H9 (cell line): ENCODE data around the gene HMCES. TPM values are rescaled to one million over a fixed set of nuclear protein-coding genes. Genes with fewer than 3 reads are reported as not detected.

Source experiments
- DNase-seq: peaks from one replicate; pipeline ENCODE4 v3.0.0-alpha.2; 2017
- H2AFZ ChIP-seq: one replicate; pipeline ENCODE4 v1.6.1; 2013; ENCODE audit warnings: mild to moderate bottlenecking, low read length, control low read depth, moderate library complexity
- H2AK5ac ChIP-seq: 2 replicates; pipeline ENCODE4 v1.6.1; 2013; ENCODE audit warnings: low read length, control low read depth, mixed read lengths; ENCODE audit not compliant: insufficient read length
- H2BK120ac ChIP-seq: one replicate; pipeline ENCODE4 v1.6.1; 2013; ENCODE audit warnings: low read depth, mild to moderate bottlenecking, low read length, control low read depth, inconsistent platforms; ENCODE audit not compliant: poor library complexity, severe bottlenecking
- H2BK12ac ChIP-seq: 2 replicates; pipeline ENCODE4 v1.6.1; 2013; ENCODE audit warnings: low read length, control low read depth, mixed read lengths, low read depth; ENCODE audit not compliant: insufficient read length
- H2BK15ac ChIP-seq: 2 replicates; pipeline ENCODE4 v1.6.1; 2013; ENCODE audit warnings: low read depth, low read length, control low read depth
- H2BK20ac ChIP-seq: one replicate; pipeline ENCODE4 v1.6.1; 2013; ENCODE audit warnings: low read depth, mild to moderate bottlenecking, low read length, control low read depth, inconsistent platforms; ENCODE audit not compliant: poor library complexity, severe bottlenecking
- H2BK5ac ChIP-seq: 2 replicates; pipeline ENCODE4 v1.6.1; 2013; ENCODE audit warnings: low read length, control low read depth, mixed read lengths; ENCODE audit not compliant: insufficient read length
- H3K14ac ChIP-seq: 2 replicates; pipeline ENCODE4 v1.6.1; 2013; ENCODE audit warnings: low read length, control low read depth; ENCODE audit not compliant: insufficient read depth
- H3K18ac ChIP-seq: 2 replicates; pipeline ENCODE4 v1.6.1; 2013; ENCODE audit warnings: low read depth, mild to moderate bottlenecking, mixed read lengths, low read length, control low read depth; ENCODE audit not compliant: insufficient read length
- H3K23ac ChIP-seq: 2 replicates; pipeline ENCODE4 v1.6.1; 2013; ENCODE audit warnings: low read length, control low read depth, mixed read lengths, low read depth; ENCODE audit not compliant: insufficient read length
- H3K23me2 ChIP-seq: 2 replicates; pipeline ENCODE4 v1.6.1; 2013; ENCODE audit warnings: low read depth, mild to moderate bottlenecking, mixed read lengths, low read length, control low read depth; ENCODE audit not compliant: insufficient read length, poor library complexity, severe bottlenecking
- H3K27ac ChIP-seq: 2 replicates; pipeline ENCODE4 v1.5.1; 2013; ENCODE audit warnings: low read length, control low read depth, mixed read lengths, low read depth; ENCODE audit not compliant: insufficient read length
- H3K27me3 ChIP-seq: 2 replicates; pipeline ENCODE4 v1.6.1; 2013; ENCODE audit warnings: low read length, control low read depth, inconsistent platforms; ENCODE audit not compliant: insufficient read depth
- H3K4ac ChIP-seq: 2 replicates; pipeline ENCODE4 v1.6.1; 2013; ENCODE audit warnings: low read depth, mild to moderate bottlenecking, control low read depth, inconsistent platforms, low read length, moderate library complexity
- H3K4me1 ChIP-seq: 2 replicates; pipeline ENCODE4 v1.6.1; 2013; ENCODE audit warnings: low read length, control low read depth, inconsistent platforms; ENCODE audit not compliant: insufficient read depth
- H3K4me2 ChIP-seq: 2 replicates; pipeline ENCODE4 v1.6.1; 2013; ENCODE audit warnings: low read length, control low read depth, mixed read lengths; ENCODE audit not compliant: insufficient read length, insufficient read depth
- H3K56ac ChIP-seq: 2 replicates; pipeline ENCODE4 v1.6.1; 2013; ENCODE audit warnings: low read depth, mild to moderate bottlenecking, mixed read lengths, low read length, control low read depth; ENCODE audit not compliant: insufficient read length
- H3K79me1 ChIP-seq: 2 replicates; pipeline ENCODE4 v1.6.1; 2013; ENCODE audit warnings: low read depth, mild to moderate bottlenecking, moderate library complexity, low read length, control low read depth, inconsistent platforms; ENCODE audit not compliant: insufficient read depth, poor library complexity, severe bottlenecking
- H3K79me2 ChIP-seq: 2 replicates; pipeline ENCODE4 v1.6.1; 2013; ENCODE audit warnings: low read length, control low read depth, inconsistent platforms; ENCODE audit not compliant: insufficient read depth
- H3K9ac ChIP-seq: 2 replicates; pipeline ENCODE4 v1.6.1; 2013; ENCODE audit warnings: low read length, control low read depth, mixed read lengths; ENCODE audit not compliant: insufficient read length; ENCODE audit errors: extremely low read depth
- H3K9me3 ChIP-seq: one replicate; pipeline ENCODE4 v1.6.1; 2013; ENCODE audit warnings: low read depth, low read length, inconsistent platforms; ENCODE audit not compliant: control insufficient read depth
- H3T11ph ChIP-seq: one replicate; pipeline ENCODE4 v1.6.1; 2013; ENCODE audit warnings: mild to moderate bottlenecking, low read length, control low read depth, inconsistent platforms
- H4K20me1 ChIP-seq: one replicate; pipeline ENCODE4 v1.6.1; 2013; ENCODE audit not compliant: control insufficient read depth, insufficient read length, insufficient read depth
- H4K5ac ChIP-seq: 2 replicates; pipeline ENCODE4 v1.6.1; 2013; ENCODE audit warnings: low read depth, mild to moderate bottlenecking, mixed read lengths, low read length, control low read depth; ENCODE audit not compliant: insufficient read length
- H4K8ac ChIP-seq: replicated peaks from 2 replicates; pipeline ENCODE4 v1.6.1; 2013; ENCODE audit warnings: low read length, control low read depth, mixed read lengths, low read depth; ENCODE audit not compliant: insufficient read length
- H4K91ac ChIP-seq: 2 replicates; pipeline ENCODE4 v1.6.1; 2013; ENCODE audit warnings: low read depth, mild to moderate bottlenecking, moderate library complexity, mixed read lengths, low read length, control low read depth; ENCODE audit not compliant: insufficient read length
- H3K27ac Mint-ChIP-seq, 3 experiments: 2 replicates in 2 of 3; 3 replicates in 1 of 3; pipeline ENCODE4 v1.8.0; 2020 to 2021; ENCODE audit warnings: mixed read lengths in 3 of 3, mild to moderate bottlenecking in 1 of 3, moderate library complexity in 1 of 3
- H3K27me3 Mint-ChIP-seq: 2 replicates; pipeline ENCODE4 v1.8.0; 2021; ENCODE audit warnings: low read depth, mild to moderate bottlenecking, moderate library complexity, mixed read lengths
- H3K36me3 Mint-ChIP-seq, 3 experiments: 2 replicates in 2 of 3; 3 replicates in 1 of 3; pipeline ENCODE4 v1.8.0; 2020 to 2021; ENCODE audit warnings: low read depth in 3 of 3, mixed read lengths in 3 of 3; ENCODE audit not compliant: insufficient read depth in 1 of 3
- H3K4me1 Mint-ChIP-seq, 2 experiments: 2 replicates each; pipeline ENCODE4 v1.8.0; 2020; ENCODE audit warnings: mixed read lengths in 2 of 2
- H3K4me3 Mint-ChIP-seq, 2 experiments: 2 replicates in 1 of 2; 3 replicates in 1 of 2; pipeline ENCODE4 v1.8.0; 2020 to 2021; ENCODE audit warnings: mild to moderate bottlenecking in 2 of 2, mixed read lengths in 2 of 2, moderate library complexity in 1 of 2
- H3K9me3 Mint-ChIP-seq, 2 experiments: 2 replicates in 1 of 2; 3 replicates in 1 of 2; pipeline ENCODE4 v1.8.0; 2020; ENCODE audit warnings: mild to moderate bottlenecking in 2 of 2, mixed read lengths in 2 of 2, moderate library complexity in 1 of 2
- WGBS: extraction: QIAGEN DNeasy Blood & Tissue Kit; methylation state at CpG from one replicate; pipeline ENCODE4 v1.1.7; 2013; ENCODE audit warnings: missing lambda C conversion rate, low lambda C conversion rate, mixed read lengths; ENCODE audit not compliant: insufficient read length; ENCODE audit errors: extremely low coverage; 5-methylcytosine and 5-hydroxymethylcytosine counted together
- total RNA-seq: library from RNA; stranded (reverse); gene quantifications from 2 replicates; pipeline ENCODE4 v1.2.1, GENCODE V29; 2021
- TF ChIP-seq, protein P1 (sequence below): fragments of 200-600 bp; sonication (generic); conservative IDR thresholded peaks from 3 replicates; pipeline ENCODE4 v1.8.0; 2021; ENCODE audit warnings: antibody characterized with exemption, mild to moderate bottlenecking

The HMCES gene
- total RNA-seq, 1 experiment from 2014 or later: 52.4 TPM

DNA sequence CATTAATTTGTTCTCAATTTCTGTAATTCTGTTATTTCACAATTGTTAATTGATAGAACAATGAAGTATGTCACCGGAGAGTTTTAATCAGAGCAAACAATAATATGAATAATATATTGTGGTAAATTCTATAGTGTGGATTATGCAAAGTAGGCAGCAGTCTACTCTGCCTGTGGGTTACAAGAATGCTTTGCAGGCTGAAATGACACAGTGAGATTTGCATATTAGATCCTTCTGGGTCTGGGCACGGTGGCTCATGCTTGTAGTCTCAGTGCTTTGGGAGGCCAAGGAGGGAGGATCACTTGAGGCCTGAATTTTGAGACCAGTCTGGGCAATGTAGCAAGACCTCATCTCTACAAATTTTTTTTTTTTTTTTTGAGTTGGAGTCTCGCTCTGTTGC lies 16.8 kb upstream of the HMCES start:
- H3K9me3 ChIP-seq: no peaks in the 10 kb centered on the region
- WGBS: no CpG with 5 or more reads among the region's 3 CpGs
- peaks cover 59 to 95% (median 89%) of the 10 kb centered on the region in 3 experiments for H3K36me3 Mint-ChIP-seq
- H2BK20ac ChIP-seq: no peak overlapping the region
- H2AK5ac ChIP-seq: no peak overlapping the region
- no peaks in the 10 kb centered on the region for H3K79me1 ChIP-seq
- H2AFZ ChIP-seq: no peak overlapping the region
- H3K14ac ChIP-seq: no peak overlapping the region
- no peaks in the 10 kb centered on the region for H3K27me3 ChIP-seq
- H4K91ac ChIP-seq: no peak overlapping the region
- no peak overlapping the region for H2BK12ac ChIP-seq
- no peaks in the 10 kb centered on the region for H3K79me2 ChIP-seq
- H3K9ac ChIP-seq: no peak overlapping the region
- H2BK15ac ChIP-seq: no peak overlapping the region
- H3K23ac ChIP-seq: no peak overlapping the region
- no peak overlapping the region for H3K27ac Mint-ChIP-seq
- H4K8ac ChIP-seq: no peak overlapping the region
- TF ChIP-seq, protein P1, sequence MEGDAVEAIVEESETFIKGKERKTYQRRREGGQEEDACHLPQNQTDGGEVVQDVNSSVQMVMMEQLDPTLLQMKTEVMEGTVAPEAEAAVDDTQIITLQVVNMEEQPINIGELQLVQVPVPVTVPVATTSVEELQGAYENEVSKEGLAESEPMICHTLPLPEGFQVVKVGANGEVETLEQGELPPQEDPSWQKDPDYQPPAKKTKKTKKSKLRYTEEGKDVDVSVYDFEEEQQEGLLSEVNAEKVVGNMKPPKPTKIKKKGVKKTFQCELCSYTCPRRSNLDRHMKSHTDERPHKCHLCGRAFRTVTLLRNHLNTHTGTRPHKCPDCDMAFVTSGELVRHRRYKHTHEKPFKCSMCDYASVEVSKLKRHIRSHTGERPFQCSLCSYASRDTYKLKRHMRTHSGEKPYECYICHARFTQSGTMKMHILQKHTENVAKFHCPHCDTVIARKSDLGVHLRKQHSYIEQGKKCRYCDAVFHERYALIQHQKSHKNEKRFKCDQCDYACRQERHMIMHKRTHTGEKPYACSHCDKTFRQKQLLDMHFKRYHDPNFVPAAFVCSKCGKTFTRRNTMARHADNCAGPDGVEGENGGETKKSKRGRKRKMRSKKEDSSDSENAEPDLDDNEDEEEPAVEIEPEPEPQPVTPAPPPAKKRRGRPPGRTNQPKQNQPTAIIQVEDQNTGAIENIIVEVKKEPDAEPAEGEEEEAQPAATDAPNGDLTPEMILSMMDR: no peak
- no peak overlapping the region for H4K5ac ChIP-seq
- no peak overlapping the region for H2BK120ac ChIP-seq
- H3K27me3 Mint-ChIP-seq: no peaks in the 10 kb centered on the region
- no peak overlapping the region for H3K4ac ChIP-seq
- no peaks in the 10 kb centered on the region for H4K20me1 ChIP-seq
- no peak overlapping the region for H2BK5ac ChIP-seq
- no peaks in the 10 kb centered on the region for H3K23me2 ChIP-seq
- H3K9me3 Mint-ChIP-seq: no peaks in the 10 kb centered on the region
- H3K56ac ChIP-seq: no peak overlapping the region
- no peak overlapping the region for H3K18ac ChIP-seq
- DNase-seq: no peak
- H3K4me3 Mint-ChIP-seq: no peak overlapping the region
- no peak overlapping the region for H3T11ph ChIP-seq
- H3K27ac ChIP-seq: no peak overlapping the region
- H3K4me1 Mint-ChIP-seq: no peaks in the 10 kb centered on the region
- H3K4me2 ChIP-seq: no peak overlapping the region
- no peaks in the 10 kb centered on the region for H3K4me1 ChIP-seq
